ENCODE measurements around the gene PSMB10.

GRCh38 chr16:67888331-67888730, 48.3 kb downstream of the PSMB10 start:
- no peak for TF ChIP-seq POLR2A (IDR thresholded peaks at IDR 0.05)
- TF ChIP-seq, protein P1, sequence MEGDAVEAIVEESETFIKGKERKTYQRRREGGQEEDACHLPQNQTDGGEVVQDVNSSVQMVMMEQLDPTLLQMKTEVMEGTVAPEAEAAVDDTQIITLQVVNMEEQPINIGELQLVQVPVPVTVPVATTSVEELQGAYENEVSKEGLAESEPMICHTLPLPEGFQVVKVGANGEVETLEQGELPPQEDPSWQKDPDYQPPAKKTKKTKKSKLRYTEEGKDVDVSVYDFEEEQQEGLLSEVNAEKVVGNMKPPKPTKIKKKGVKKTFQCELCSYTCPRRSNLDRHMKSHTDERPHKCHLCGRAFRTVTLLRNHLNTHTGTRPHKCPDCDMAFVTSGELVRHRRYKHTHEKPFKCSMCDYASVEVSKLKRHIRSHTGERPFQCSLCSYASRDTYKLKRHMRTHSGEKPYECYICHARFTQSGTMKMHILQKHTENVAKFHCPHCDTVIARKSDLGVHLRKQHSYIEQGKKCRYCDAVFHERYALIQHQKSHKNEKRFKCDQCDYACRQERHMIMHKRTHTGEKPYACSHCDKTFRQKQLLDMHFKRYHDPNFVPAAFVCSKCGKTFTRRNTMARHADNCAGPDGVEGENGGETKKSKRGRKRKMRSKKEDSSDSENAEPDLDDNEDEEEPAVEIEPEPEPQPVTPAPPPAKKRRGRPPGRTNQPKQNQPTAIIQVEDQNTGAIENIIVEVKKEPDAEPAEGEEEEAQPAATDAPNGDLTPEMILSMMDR (IDR thresholded peaks at IDR 0.05), result no peak
